Tibial nerve (tissue), 4 donors: ENCODE measurements around the gene SLU7.

ENCODE experiments used
- CTCF ChIP-seq, 5 experiments: fragments of 200-600 bp in 3 of 5; fragments of 450-650 bp in 2 of 5; sonication (generic) in 3 of 5; IDR thresholded peaks; one replicate each; pipeline ENCODE4 v1.5.1; 2016 to 2019; ENCODE audit warnings: antibody characterized with exemption in 5 of 5, mild to moderate bottlenecking in 3 of 5, moderate library complexity in 2 of 5
- EP300 ChIP-seq, 2 donors: sonication (generic); formaldehyde crosslinking; IDR thresholded peaks; one replicate each; pipeline ENCODE4 v1.6.1; 2017; ENCODE audit warnings: antibody characterized with exemption in 2 of 2, mild to moderate bottlenecking in 1 of 2

GRCh38 chr5:160398806-160399205 is 20.1 kb downstream of the SLU7 start:
- TF ChIP-seq CTCF (IDR thresholded peaks at IDR 0.05) (no peak), EP300 (IDR thresholded peaks at IDR 0.05) (no peak)
